Right ventricle myocardium inferior (tissue), 1 donor: ENCODE results near the gene TAL1. TPM values are rescaled to one million over a fixed set of nuclear protein-coding genes. Genes with fewer than 3 reads are reported as not detected.

Source experiments
- ATAC-seq: fragments of 200-7000 bp; cut with Tn5 transposase; one replicate; pipeline ENCODE4 v1.9.1; 2020; ENCODE audit warnings: mild to moderate bottlenecking, moderate library complexity
- DNase-seq: peaks from one replicate; pipeline ENCODE4 v3.0.0; 2021; ENCODE audit errors: missing footprints
- intact Hi-C: fragments of 100-400 bp; cut with DNase I; formaldehyde crosslinking; loops from one replicate; pipeline ENCODE4 v1.11.0; 2022
- total RNA-seq: library from RNA; stranded (reverse); fragmentation: NEBNext Ultra II Directional; extraction: Animal tissue kit (Norgen Biotek cat#: 25700); gene quantifications from one replicate; pipeline ENCODE4 v1.2.1, GENCODE V29; 2021
- donor health status: DM: no; HTN: yes; CAD: no; lungs with severe emphysema.

The TAL1 gene
- total RNA-seq, 1 donor from 2014 or later, result 3.5 TPM

DNA sequence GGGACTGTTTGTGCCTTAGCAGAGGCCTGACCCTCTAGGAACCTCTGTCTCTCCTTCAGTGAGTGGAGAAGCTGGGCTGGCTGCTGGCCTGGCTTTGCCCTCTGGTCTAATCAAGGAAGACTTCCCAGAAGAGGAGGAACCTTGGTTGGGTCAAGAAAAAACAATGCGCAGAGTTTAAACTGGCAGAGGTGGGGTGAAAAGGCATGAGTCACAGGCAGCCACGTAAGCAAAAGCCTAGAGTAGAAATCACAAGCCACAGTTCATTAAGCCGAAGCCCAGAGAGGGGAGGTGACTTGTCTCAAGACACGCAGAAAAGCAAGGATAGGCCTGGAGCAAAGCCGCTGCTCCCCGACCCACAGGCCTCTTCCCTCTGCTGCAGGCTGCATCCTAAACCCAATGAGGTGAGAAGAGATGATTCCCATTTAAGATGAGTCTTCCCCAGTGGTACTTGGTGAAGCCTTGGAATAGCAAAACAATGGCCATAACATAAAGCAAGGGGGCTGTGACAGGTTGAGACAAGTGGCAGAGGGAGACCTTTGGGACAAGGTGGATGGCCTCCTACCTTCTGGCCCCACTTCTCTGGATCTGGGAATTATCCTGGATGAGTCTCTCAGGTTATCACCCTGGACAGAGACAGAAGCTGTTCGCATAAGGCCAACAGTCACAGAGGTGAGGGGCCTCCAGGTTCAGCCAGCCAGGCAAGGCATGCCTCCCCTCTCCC lies 49.9 kb downstream of the TAL1 start:
- intact Hi-C loops, result no loop called here
- ATAC-seq (no peak), DNase-seq (no peak)

DNA sequence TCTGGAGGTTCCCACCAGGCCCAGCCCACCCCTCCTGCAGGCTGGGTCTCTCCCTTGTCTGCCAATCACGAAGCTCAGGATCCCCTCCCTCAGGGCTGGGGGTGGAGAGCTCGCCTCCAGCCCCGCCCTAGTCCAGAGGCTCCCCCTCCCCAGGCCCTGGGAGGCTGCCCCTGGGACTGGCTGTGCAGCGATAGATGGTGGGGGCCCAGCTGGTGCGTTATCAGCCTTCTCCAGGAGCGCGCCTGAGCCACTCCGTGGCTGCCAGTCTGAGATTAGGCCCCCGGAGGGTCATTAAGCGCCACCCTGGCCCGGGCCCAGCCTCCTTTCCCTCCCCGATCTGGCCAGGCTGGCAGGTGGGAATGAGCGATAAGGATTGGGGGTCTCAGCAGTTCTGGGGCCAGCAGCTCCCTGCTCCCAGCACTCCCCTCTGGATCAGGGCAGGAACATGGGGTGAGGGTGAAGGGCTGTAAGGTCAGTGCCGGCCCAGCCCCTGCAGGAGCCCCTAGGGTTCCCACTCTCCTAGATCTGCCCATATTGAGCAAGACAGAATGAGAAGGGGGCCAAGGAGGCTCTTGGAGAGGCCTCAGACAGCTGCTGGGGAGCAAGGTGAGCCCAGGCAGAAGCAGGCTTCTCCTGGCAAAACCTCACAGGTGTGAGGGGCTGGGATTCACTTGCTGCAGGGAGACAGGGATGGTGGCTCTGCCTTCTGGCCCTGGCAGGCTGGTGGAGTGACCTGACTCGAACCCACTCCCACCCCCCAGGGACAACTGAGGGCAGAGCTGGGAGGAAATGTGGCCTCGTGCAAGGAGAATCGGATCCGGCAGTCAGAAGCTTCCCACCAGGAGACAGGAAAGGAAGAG lies 50.7 kb downstream of the TAL1 start:
- ATAC-seq (no peak), DNase-seq (no peak)
- intact Hi-C loops, result no loop called here

DNA sequence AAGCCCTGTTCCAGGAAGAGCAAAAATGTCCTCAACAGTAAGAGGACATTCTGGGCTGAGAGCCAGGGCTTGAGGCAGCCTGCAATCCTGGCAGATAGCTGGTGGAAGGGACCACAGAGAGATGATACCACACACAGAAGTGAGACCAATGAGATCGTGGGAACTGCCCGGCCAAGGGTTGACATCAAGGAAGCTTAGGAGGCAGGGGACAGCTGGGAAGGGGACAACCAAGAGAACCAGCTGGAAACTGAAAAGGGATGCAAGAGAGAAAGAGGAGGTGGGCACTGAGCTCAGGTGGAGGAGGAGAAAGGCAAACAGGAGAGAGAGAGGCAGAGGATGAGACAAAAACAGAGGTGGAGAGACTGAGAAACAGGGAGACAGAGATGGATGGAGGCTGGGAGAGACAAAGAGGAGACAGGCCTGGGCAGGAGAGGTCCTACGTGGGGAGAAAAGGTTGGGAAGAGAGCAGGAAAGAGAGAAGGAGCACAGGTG lies 51.4 kb downstream of the TAL1 start:
- ATAC-seq (no peak), DNase-seq (no peak)

DNA sequence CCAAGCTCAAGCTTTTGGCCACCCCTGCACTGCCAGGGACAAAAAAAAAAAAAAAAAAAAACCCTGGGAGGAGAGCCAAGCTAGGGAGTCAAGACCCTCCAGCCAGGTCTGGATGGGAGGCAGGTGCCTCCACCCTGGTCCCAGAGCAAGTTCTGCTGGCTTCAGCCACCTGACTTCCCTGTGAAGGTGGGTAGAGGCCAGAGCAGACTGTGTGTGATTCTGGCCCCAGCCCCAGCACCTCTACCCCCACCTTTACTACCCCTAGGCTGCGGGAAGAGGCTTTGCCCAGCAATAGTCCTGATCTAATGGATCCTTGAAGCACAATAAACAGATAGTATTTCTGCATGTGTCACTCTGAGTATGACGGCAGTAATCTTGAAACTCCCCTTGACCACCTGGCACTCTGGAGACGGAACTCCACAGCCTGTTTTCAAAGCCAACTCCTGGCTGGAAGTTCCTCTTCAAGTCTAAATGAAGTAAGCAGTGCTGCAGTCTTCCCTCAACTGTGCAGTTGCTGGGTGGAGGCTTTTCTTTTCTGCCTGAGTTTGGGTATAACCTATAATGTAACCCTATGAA lies 51.9 kb downstream of the TAL1 start:
- intact Hi-C loops, result loop anchor here (5.0 kb wide), 3 partner anchors 242 to 532 kb away; no protein-coding TSS in a partner anchor
- DNase-seq (no peak), ATAC-seq (no peak)

More for the DNA sequence above, 51.4 kb downstream of the TAL1 start:
- intact Hi-C loops, result no loop called here

DNA sequence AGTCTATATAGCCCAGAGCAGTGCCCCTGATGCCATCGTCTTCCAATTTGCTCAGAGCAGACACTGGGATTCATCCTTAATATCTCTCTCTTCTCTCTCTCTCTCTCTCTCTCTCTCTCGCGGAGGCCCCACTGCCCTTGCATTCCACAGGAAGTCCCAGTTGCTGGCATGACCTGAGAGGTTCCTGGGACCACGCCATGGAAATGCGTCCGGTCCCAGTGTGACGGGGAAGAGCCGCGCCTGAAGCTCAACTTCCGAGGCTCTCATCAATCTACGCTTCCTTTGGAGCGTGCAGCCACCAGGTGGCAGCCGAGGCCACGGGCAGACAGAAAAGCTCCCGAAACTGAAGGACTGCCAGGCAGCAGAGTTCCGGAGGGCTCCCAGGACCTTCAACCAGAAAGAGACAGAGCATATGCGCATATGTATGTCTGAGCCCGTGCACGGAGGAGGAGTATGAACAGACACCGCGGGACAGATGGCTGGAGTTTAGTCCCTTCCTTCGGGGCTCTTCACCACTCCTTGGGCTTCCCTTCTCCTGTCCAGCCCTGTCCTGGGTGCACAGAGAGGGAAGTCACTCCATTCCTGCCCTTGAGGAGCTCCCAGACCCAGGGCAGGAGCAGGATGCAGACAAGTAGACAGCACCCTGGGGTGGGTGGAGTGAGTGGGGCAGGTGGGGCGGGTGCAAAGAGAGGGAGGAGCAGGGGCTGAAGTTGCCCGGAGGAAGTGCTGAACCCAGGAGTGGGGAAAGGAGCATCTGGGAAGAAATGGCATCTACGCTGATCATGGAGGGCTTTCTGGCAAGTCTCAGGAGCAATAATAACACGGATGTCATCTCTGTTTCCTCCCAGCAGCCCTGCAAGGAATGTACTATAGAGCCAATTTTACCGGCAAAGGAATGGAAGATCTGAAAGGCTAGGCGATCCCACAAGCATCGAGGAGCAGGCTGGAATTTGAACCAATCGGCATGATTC lies 52.7 kb downstream of the TAL1 start:
- ATAC-seq (peak; percentile 89), DNase-seq (peak; percentile 92)
- intact Hi-C loops, result loop anchor here (5.0 kb wide), 3 partner anchors 243 to 533 kb away; no protein-coding TSS in a partner anchor

DNA sequence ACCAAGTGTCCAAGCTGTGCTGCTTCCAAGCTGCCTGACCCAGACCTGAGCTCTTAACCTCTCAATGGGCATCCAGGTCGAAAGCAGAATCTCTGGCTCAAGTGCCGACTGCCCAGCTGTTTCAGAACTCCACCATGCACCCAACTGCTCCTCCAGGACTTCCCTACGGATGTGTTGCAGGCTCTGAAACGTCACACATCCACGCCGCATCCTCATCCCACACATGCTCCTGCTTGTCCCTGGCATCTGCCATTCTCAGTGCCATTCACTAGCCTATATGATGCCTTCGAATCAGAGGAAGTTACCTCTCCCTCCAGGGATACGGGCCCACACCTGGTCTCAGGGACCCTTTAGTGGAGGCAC lies 53.4 kb downstream of the TAL1 start:
- ATAC-seq, result no peak
- DNase-seq, result no peak
- intact Hi-C loops, result loop anchor here (5.0 kb wide), 3 partner anchors 244 to 534 kb away; no protein-coding TSS in a partner anchor

DNA sequence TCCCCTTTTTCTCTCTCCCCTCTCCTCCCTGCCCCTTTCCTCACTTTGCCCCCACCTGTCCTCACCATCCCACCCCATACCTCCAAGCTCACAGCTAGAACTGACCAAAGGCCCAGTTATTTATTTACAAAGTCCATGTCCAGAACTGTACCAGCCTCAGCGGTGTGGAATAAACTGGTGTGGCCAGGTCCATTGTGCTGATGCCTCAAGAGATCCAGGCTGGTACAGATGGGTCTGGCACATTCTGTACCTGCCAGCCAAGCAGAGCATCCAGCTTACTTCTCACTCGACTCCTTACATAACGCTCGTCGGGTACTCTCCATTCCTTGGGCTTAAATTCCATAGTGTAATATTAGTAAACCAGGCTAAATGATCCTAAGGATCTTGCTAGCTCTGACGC lies 54.0 kb downstream of the TAL1 start:
- DNase-seq, result no peak
- intact Hi-C loops, result loop anchor here (5.0 kb wide), 3 partner anchors 244 to 534 kb away; no protein-coding TSS in a partner anchor
- ATAC-seq, result no peak

DNA sequence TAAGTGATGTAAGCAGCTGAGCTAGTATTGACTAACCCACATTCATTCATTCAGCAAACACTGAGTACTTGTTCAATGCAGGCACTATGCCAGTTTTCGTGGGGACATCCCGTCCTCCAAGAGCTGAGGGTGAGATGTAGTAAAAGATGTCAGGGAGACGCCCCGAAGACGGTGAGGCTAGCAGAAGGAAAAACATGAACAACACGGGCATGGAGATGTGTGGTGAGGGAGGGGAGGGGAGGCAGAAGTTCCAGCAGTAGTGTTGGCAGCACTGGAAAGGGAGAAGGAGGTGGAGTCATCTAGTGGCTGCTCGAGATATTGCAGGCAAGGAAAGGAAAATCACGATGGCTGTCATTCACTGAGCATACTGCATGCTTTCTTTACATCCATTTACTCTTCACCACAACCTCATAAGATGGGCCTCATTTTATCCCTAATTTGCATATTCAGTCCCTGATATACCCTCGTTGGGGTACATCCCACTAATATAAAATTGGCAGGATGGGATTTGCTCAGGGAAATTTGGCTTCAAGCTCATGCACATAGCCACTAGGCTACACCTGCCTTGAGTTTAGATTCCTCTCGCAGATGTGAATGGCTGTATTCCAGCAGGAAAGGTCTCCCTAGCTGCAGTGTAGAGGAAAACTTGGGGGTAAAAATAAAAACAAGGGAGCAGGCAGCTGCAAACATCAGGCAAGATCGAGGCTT lies 56.6 kb downstream of the TAL1 start:
- ATAC-seq, result peak; percentile 32
- no peak for DNase-seq

DNA sequence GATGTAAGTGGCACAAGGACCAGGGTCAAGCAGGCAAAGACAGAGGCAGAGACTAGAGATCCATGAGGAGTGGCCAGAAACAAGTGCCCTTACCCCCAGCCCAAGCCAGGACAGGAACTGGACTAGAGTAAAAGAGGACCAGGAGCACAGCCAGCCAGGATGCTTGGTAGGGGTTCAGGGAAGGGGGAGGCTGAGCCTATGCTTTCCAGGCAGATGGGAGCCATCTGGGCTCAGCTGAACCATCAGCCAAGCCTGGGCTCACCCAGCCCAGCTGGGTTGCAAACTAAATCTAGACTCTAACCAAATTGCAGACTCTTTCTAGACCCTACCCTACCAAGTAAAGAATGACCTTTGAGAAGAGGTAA lies 57.4 kb downstream of the TAL1 start:
- intact Hi-C loops, result loop anchor here (5.0 kb wide), 3 partner anchors 248 to 538 kb away; no protein-coding TSS in a partner anchor
- ATAC-seq (no peak), DNase-seq (no peak)

More for the DNA sequence above, 56.6 kb downstream of the TAL1 start:
- intact Hi-C loops, result loop anchor here (5.0 kb wide), 3 partner anchors 247 to 537 kb away; no protein-coding TSS in a partner anchor

DNA sequence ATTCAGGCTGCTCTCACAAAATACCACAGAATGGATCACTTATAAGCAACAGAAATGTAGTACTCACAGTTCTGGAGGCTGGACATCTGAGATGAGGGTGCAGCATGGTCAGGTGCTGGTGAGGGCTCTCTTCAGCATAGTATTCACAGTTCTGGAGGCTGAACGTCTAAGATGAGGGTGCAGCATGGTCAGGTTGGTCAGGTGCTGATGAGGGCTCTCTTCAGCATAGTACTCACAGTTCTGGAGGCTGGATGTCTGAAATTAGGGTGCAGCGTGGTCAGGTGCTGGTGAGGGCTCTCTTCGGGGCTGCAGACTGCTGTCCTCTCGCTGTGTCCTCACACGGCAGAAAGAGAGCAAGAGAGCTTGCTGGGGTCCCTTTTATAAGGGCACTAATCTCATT lies 59.2 kb downstream of the TAL1 start:
- no peak for ATAC-seq
- intact Hi-C loops, result no loop called here

More for the DNA sequence above, 59.2 kb downstream of the TAL1 start:
- DNase-seq, result no peak

Other genes with a start within 250 kb of the TAL1 start
- gene CYP4X1, start 208.6 kb downstream of the TAL1 start, total RNA-seq, result 1.5 TPM
- 0.97 TPM for gene CYP4Z1, start 165.0 kb downstream of the TAL1 start, total RNA-seq
- gene CYP4A22, start 94.8 kb downstream of the TAL1 start, total RNA-seq, result not detected
- not detected for gene PDZK1IP1, start 42.2 kb downstream of the TAL1 start, total RNA-seq
- gene STIL, start 81.9 kb upstream of the TAL1 start, total RNA-seq, result 0.73 TPM
- 77.4 TPM for gene CMPK1, start 101.6 kb upstream of the TAL1 start, total RNA-seq
- not detected for gene FOXE3, start 184.1 kb upstream of the TAL1 start, total RNA-seq
- 0.05 TPM for gene FOXD2, start 205.8 kb upstream of the TAL1 start, total RNA-seq